K562 (cell line): Measurements from ENCODE around the gene RABGAP1L. TPM values are rescaled to one million over a fixed set of nuclear protein-coding genes. Genes with fewer than 3 reads are reported as not detected.
A peak's percentile ranks its signal among the peaks of the same experiment; 100 is the strongest.

Experiments used
- BCOR ChIP-seq: fragments of 450-650 bp; IDR thresholded peaks from 2 replicates; pipeline ENCODE4 v1.6.1; 2016
- CHD4 ChIP-seq: fragments of 200-600 bp; sonication (generic); IDR thresholded peaks from 3 replicates; pipeline ENCODE4 v1.6.1; 2012; ENCODE audit warnings: low read depth, mild to moderate bottlenecking, mixed read lengths, low read length, inconsistent platforms; ENCODE audit not compliant: insufficient read depth, insufficient replicate concordance, poor library complexity, severe bottlenecking
- CXXC5 ChIP-seq: fragments of 250-450 bp; sonication (Bioruptor Pico); IDR thresholded peaks from 2 replicates; pipeline ENCODE4 v1.8.0; 2022; ENCODE audit warnings: inconsistent platforms, mild to moderate bottlenecking, moderate library complexity
- ELK3 ChIP-seq: fragments of 450-650 bp; formaldehyde crosslinking; IDR thresholded peaks from 2 replicates; pipeline ENCODE4 v1.4.0; 2020; ENCODE audit warnings: mild to moderate bottlenecking
- NEUROD1 ChIP-seq: fragments of 150-350 bp; IDR thresholded peaks from 2 replicates; pipeline ENCODE4 v1.6.1; 2014; ENCODE audit warnings: borderline replicate concordance, low read length, low read depth; ENCODE audit not compliant: partially characterized antibody
- RBM22 ChIP-seq: fragments of 200-400 bp; formaldehyde crosslinking; IDR thresholded peaks from 2 replicates; pipeline ENCODE4 v1.6.1; 2018; ENCODE audit warnings: low read length, low read depth; ENCODE audit not compliant: poor library complexity, severe bottlenecking
- SAFB ChIP-seq: fragments of 200-400 bp; formaldehyde crosslinking; IDR thresholded peaks from 2 replicates; pipeline ENCODE4 v1.6.1; 2017; ENCODE audit warnings: low read depth, low read length, borderline replicate concordance
- SETDB1 ChIP-seq: IDR thresholded peaks from one replicate; pipeline ENCODE4 v1.6.1; 2012; ENCODE audit warnings: low read length, control low read depth, inconsistent platforms
- TARDBP ChIP-seq: fragments of 450-650 bp; IDR thresholded peaks from 2 replicates; pipeline ENCODE4 v1.6.1; 2016
- ZNF133 ChIP-seq: fragments of 250-450 bp; sonication (Bioruptor Pico); IDR thresholded peaks from 2 replicates; pipeline ENCODE4 v1.4.0; 2020; ENCODE audit warnings: mild to moderate bottlenecking
- ZNF644 ChIP-seq: fragments of 200-800 bp; sonication (Bioruptor generic); IDR thresholded peaks from 2 replicates; pipeline ENCODE4 v1.6.1; 2016; ENCODE audit warnings: low read depth, missing genetic modification characterization, missing compliant biosample characterization
- polyA plus RNA-seq, 8 experiments: library from polyadenylated mRNA; depleted of rRNA in 4 of 8; stranded (reverse) in 5 of 8; unstranded in 3 of 8; fragments of >200 nt; fragmentation: Nextera tagmentation in 2 of 8; fragmentation: Illumina TruSeq in 1 of 8; extraction: Ambion mirVana in 2 of 8; extraction: Trizol in 1 of 8; gene quantifications; 2 replicates each; pipeline versions ENCODE4 v1.2.1 to v1.2.3, GENCODE V29; 2011 to 2014; ENCODE audit warnings: inconsistent platforms in 1 of 8, missing spikeins in 1 of 8
- total RNA-seq, 7 experiments: library from RNA; depleted of rRNA in 6 of 7; stranded (reverse); fragments of >200 nt in 6 of 7; fragmentation: Illumina TruSeq in 2 of 7; extraction: Trizol in 2 of 7; gene quantifications; 2 replicates each; pipeline versions ENCODE4 v1.2.1 to v1.2.3, GENCODE V29; 2011 to 2021; ENCODE audit warnings: low replicate concordance in 1 of 7
- TF ChIP-seq, protein P1 (sequence below): fragments of 250-450 bp; sonication (Bioruptor Pico); IDR thresholded peaks from 2 replicates; pipeline ENCODE4 v1.4.0; 2020; ENCODE audit warnings: mild to moderate bottlenecking
- TF ChIP-seq, protein P2 (sequence below): IDR thresholded peaks from 3 replicates; pipeline ENCODE4 v1.6.1; 2011; ENCODE audit warnings: borderline replicate concordance, mild to moderate bottlenecking; ENCODE audit not compliant: insufficient read length, insufficient read depth
- TF ChIP-seq, protein P3 (sequence below): fragments of 250-450 bp; sonication (Bioruptor Pico); IDR thresholded peaks from 2 replicates; pipeline ENCODE4 v1.5.0; 2021
- TF ChIP-seq, protein P4 (sequence below): fragments of 250-450 bp; sonication (Bioruptor Pico); IDR thresholded peaks from 2 replicates; pipeline ENCODE4 v1.8.0; 2021; ENCODE audit warnings: borderline replicate concordance, mild to moderate bottlenecking, moderate library complexity; ENCODE audit not compliant: poor library complexity, severe bottlenecking
- TF ChIP-seq, protein P5 (sequence below): fragments of 150-350 bp; IDR thresholded peaks from 2 replicates; pipeline ENCODE4 v1.6.1; 2014; ENCODE audit warnings: low read depth, mild to moderate bottlenecking, low read length, borderline replicate concordance

The RABGAP1L gene
- total and polyA plus RNA-seq, 9 of the 15 experiments (the other 6 are each of a cell fraction or from before 2014, with no cell fraction given), result 16.5 to 44.9 (median 26.7) TPM

DNA sequence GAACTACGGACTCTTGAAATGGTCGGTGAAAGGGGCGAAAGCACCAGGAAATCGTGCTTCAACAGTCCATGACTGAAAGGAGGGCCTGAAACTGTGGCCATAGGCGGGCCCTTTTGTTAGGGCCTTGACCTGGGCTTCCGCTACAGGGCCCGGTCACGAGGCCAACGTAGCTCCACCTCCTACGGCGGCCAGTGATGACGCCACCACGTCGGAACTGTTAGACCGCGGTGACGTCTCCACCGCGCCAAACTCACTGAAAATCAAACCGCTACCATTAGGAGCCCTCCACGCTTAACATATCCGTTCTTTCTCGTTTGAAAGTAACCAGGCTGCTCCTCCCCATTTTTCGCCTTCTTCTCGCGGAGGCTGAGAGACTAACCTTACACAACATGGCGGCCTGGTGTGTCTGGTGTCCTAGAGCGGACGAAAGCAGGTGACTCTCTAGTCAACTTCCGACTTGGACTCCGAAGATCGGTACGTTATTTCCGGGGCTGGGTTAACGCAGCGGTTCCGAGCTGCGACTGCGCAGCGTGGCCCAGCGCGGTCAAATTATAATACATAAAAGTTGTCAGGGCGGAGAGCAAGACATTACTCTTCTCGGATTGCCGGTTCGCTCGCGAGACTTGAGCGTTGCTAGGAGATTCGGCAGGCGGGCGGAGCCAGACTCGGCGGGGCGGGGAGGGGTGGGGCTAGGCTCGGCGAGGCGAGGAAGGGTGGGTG lies 840.1 kb downstream of the RABGAP1L start (continued):
- no peak for TF ChIP-seq CHD4
- TF ChIP-seq ZNF644 (tag), result peak; percentile 51
- no peak for TF ChIP-seq RBM22
- TF ChIP-seq, protein P1, sequence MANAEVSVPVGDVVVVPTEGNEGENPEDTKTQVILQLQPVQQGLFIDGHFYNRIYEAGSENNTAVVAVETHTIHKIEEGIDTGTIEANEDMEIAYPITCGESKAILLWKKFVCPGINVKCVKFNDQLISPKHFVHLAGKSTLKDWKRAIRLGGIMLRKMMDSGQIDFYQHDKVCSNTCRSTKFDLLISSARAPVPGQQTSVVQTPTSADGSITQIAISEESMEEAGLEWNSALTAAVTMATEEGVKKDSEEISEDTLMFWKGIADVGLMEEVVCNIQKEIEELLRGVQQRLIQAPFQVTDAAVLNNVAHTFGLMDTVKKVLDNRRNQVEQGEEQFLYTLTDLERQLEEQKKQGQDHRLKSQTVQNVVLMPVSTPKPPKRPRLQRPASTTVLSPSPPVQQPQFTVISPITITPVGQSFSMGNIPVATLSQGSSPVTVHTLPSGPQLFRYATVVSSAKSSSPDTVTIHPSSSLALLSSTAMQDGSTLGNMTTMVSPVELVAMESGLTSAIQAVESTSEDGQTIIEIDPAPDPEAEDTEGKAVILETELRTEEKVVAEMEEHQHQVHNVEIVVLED (CRISPR knock-in tag), result peak; percentile 98
- TF ChIP-seq, protein P2, sequence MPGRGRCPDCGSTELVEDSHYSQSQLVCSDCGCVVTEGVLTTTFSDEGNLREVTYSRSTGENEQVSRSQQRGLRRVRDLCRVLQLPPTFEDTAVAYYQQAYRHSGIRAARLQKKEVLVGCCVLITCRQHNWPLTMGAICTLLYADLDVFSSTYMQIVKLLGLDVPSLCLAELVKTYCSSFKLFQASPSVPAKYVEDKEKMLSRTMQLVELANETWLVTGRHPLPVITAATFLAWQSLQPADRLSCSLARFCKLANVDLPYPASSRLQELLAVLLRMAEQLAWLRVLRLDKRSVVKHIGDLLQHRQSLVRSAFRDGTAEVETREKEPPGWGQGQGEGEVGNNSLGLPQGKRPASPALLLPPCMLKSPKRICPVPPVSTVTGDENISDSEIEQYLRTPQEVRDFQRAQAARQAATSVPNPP, result no peak
- TF ChIP-seq SAFB, result no peak
- TF ChIP-seq CXXC5, result peak; percentile 79
- TF ChIP-seq, protein P3, sequence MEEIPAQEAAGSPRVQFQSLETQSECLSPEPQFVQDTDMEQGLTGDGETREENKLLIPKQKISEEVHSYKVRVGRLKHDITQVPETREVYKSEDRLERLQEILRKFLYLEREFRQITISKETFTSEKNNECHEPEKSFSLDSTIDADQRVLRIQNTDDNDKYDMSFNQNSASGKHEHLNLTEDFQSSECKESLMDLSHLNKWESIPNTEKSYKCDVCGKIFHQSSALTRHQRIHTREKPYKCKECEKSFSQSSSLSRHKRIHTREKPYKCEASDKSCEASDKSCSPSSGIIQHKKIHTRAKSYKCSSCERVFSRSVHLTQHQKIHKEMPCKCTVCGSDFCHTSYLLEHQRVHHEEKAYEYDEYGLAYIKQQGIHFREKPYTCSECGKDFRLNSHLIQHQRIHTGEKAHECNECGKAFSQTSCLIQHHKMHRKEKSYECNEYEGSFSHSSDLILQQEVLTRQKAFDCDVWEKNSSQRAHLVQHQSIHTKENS (CRISPR knock-in tag), result no peak
- TF ChIP-seq ELK3 (CRISPR knock-in tag), result no peak
- TF ChIP-seq ZNF133 (CRISPR knock-in tag), result no peak
- no peak for TF ChIP-seq SETDB1
- TF ChIP-seq TARDBP, result peak; percentile 39; the same call in 1 of the 2 replicates
- TF ChIP-seq, protein P4, sequence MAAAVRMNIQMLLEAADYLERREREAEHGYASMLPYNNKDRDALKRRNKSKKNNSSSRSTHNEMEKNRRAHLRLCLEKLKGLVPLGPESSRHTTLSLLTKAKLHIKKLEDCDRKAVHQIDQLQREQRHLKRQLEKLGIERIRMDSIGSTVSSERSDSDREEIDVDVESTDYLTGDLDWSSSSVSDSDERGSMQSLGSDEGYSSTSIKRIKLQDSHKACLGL (CRISPR knock-in tag), result peak; percentile 18
- no peak for TF ChIP-seq BCOR
- peak; percentile 48 for TF ChIP-seq NEUROD1
- TF ChIP-seq, protein P5, sequence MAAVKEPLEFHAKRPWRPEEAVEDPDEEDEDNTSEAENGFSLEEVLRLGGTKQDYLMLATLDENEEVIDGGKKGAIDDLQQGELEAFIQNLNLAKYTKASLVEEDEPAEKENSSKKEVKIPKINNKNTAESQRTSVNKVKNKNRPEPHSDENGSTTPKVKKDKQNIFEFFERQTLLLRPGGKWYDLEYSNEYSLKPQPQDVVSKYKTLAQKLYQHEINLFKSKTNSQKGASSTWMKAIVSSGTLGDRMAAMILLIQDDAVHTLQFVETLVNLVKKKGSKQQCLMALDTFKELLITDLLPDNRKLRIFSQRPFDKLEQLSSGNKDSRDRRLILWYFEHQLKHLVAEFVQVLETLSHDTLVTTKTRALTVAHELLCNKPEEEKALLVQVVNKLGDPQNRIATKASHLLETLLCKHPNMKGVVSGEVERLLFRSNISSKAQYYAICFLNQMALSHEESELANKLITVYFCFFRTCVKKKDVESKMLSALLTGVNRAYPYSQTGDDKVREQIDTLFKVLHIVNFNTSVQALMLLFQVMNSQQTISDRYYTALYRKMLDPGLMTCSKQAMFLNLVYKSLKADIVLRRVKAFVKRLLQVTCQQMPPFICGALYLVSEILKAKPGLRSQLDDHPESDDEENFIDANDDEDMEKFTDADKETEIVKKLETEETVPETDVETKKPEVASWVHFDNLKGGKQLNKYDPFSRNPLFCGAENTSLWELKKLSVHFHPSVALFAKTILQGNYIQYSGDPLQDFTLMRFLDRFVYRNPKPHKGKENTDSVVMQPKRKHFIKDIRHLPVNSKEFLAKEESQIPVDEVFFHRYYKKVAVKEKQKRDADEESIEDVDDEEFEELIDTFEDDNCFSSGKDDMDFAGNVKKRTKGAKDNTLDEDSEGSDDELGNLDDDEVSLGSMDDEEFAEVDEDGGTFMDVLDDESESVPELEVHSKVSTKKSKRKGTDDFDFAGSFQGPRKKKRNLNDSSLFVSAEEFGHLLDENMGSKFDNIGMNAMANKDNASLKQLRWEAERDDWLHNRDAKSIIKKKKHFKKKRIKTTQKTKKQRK, result no peak
